ENCODE data around the gene FZD1.

FZD1 gene

DNA sequence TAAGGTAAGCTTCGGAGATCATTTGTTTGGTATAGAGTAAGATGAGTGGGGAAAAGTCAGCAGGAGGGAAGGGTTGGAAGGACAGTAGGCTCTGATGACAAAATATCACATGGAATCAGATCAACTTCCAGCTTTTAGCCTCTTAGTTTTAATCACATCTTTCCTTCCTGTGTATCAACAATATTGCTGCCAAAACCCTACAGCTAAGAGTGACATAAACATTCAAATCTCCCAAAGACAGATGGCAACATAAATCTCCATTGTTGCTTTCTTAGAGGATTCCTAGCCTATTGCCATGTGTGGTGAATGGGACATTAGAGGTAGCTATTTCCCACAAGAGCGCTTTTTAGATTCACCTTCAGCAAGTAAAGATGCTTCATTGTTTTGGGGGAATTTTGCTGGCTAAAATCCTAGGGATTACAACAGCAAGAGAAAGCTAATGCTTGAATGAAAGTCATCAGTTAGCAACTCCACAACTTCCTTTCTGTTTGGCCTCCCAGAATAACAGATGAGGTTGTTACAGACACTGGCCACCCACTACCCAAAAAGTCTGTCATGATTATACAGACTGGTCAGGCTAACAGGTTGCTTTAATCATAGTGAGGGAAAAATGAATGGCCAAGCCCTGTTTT lies 35.2 kb upstream of the FZD1 start:
- H3K9me3 ChIP-seq (ENCODE audit: insufficient read depth, low read length, severe bottlenecking): no peaks in the 10 kb centered on the region
- H3K4me1 ChIP-seq (ENCODE audit: insufficient read depth, low read length): no peaks in the 10 kb centered on the region
- DNase-seq (no peak), ATAC-seq (ENCODE audit: insufficient read depth, low read depth) (no peak)
- no peaks in the 10 kb centered on the region for H3K36me3 ChIP-seq (ENCODE audit: insufficient read depth, low read length)
- no peak overlapping the region for H3K4me3 ChIP-seq (ENCODE audit: low read depth in 1 of 2, low read length in 2 of 2)
- H2AFZ ChIP-seq (ENCODE audit: low read depth, low read length): no peak overlapping the region
- TF ChIP-seq, protein P1, sequence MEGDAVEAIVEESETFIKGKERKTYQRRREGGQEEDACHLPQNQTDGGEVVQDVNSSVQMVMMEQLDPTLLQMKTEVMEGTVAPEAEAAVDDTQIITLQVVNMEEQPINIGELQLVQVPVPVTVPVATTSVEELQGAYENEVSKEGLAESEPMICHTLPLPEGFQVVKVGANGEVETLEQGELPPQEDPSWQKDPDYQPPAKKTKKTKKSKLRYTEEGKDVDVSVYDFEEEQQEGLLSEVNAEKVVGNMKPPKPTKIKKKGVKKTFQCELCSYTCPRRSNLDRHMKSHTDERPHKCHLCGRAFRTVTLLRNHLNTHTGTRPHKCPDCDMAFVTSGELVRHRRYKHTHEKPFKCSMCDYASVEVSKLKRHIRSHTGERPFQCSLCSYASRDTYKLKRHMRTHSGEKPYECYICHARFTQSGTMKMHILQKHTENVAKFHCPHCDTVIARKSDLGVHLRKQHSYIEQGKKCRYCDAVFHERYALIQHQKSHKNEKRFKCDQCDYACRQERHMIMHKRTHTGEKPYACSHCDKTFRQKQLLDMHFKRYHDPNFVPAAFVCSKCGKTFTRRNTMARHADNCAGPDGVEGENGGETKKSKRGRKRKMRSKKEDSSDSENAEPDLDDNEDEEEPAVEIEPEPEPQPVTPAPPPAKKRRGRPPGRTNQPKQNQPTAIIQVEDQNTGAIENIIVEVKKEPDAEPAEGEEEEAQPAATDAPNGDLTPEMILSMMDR (IDR thresholded peaks at IDR 0.05; ENCODE audit: borderline replicate concordance, extremely low read depth, low read length, poor library complexity, severe bottlenecking): no peak
- TF ChIP-seq EZH2 (IDR thresholded peaks at IDR 0.05; ENCODE audit: borderline replicate concordance, low read depth, low read length, severe bottlenecking): no peak
- H3K27me3 ChIP-seq (ENCODE audit: insufficient read depth, low read length, poor library complexity): no peaks in the 10 kb centered on the region
- no peak overlapping the region for H3K9ac ChIP-seq (ENCODE audit: low read depth, low read length)
- H3K27ac ChIP-seq (ENCODE audit: low read length): no peak overlapping the region
- H3K79me2 ChIP-seq (ENCODE audit: insufficient read depth, low read length): no peaks in the 10 kb centered on the region
- no peak overlapping the region for H3K4me2 ChIP-seq (ENCODE audit: insufficient read depth, low read length)
- H4K20me1 ChIP-seq (ENCODE audit: insufficient read depth, low read length): no peaks in the 10 kb centered on the region

DNA sequence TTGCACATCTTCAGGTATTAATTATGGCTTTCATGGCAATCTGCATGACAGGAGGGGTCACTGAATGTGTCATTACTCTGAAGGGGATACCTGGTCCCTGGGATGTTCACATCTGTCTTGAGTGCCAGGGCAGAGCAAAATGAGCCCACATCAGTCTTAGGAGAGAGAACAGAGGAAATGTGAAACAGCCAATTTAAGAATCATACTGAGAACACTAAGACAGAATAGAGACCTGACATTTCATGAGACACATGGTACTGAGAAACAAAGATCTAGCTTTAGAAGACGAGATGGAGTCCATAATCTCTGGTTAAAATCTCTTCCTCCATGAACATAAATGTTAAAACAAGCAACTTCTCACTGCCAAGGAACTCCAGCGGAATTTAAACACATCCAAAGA lies 34.1 kb upstream of the FZD1 start:
- no peaks in the 10 kb centered on the region for H3K4me1 ChIP-seq (ENCODE audit: insufficient read depth, low read length)
- no peak overlapping the region for H3K4me2 ChIP-seq (ENCODE audit: insufficient read depth, low read length)
- H3K9me3 ChIP-seq (ENCODE audit: insufficient read depth, low read length, severe bottlenecking): no peaks in the 10 kb centered on the region
- peaks cover 2% of the 10 kb centered on the region for H3K27me3 ChIP-seq (ENCODE audit: insufficient read depth, low read length, poor library complexity)
- H3K4me3 ChIP-seq (ENCODE audit: low read depth in 1 of 2, low read length in 2 of 2): no peak overlapping the region
- no peak overlapping the region for H3K9ac ChIP-seq (ENCODE audit: low read depth, low read length)
- ATAC-seq (ENCODE audit: insufficient read depth, low read depth) (no peak), DNase-seq (no peak)
- no peak overlapping the region for H2AFZ ChIP-seq (ENCODE audit: low read depth, low read length)
- no peaks in the 10 kb centered on the region for H3K79me2 ChIP-seq (ENCODE audit: insufficient read depth, low read length)
- H3K36me3 ChIP-seq (ENCODE audit: insufficient read depth, low read length): no peaks in the 10 kb centered on the region
- no peaks in the 10 kb centered on the region for H4K20me1 ChIP-seq (ENCODE audit: insufficient read depth, low read length)
- TF ChIP-seq, protein P1 (IDR thresholded peaks at IDR 0.05; ENCODE audit: borderline replicate concordance, extremely low read depth, low read length, poor library complexity, severe bottlenecking): no peak
- no peak for TF ChIP-seq EZH2 (IDR thresholded peaks at IDR 0.05; ENCODE audit: borderline replicate concordance, low read depth, low read length, severe bottlenecking)
- H3K27ac ChIP-seq (ENCODE audit: low read length): no peak overlapping the region

DNA sequence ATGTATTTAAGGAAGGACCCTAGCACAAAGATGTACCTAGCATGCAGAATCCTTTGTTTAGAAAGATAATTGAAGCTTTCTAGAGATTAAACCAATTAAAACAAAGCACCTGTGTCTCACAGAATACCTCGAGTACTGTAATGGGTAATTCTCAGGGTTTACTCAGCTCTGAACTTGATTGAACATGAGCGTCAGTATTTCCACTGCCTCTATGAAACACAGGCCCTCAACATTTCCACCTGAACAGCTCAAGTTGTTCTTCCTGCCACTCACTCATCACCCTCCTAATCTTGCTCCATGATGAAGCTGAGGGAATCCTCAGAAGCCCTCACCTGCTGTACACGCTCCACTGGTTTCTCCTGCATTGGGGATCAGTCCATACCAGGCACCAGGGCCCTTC lies 33.7 kb upstream of the FZD1 start:
- Histone ChIP-seq H3K9ac (ENCODE audit: low read depth, low read length) (no peak overlapping the region), H3K27ac (ENCODE audit: low read length) (no peak overlapping the region), H3K4me2 (ENCODE audit: insufficient read depth, low read length) (no peak overlapping the region), H3K9me3 (ENCODE audit: insufficient read depth, low read length, severe bottlenecking) (no peaks in the 10 kb centered on the region), H3K36me3 (ENCODE audit: insufficient read depth, low read length) (no peaks in the 10 kb centered on the region), H2AFZ (ENCODE audit: low read depth, low read length) (no peak overlapping the region), H3K27me3 (ENCODE audit: insufficient read depth, low read length, poor library complexity) (peaks cover 2% of the 10 kb centered on the region), H3K4me3 (ENCODE audit: low read depth in 1 of 2, low read length in 2 of 2) (no peak overlapping the region), H4K20me1 (ENCODE audit: insufficient read depth, low read length) (no peaks in the 10 kb centered on the region), H3K79me2 (ENCODE audit: insufficient read depth, low read length) (no peaks in the 10 kb centered on the region), H3K4me1 (ENCODE audit: insufficient read depth, low read length) (no peaks in the 10 kb centered on the region)
- DNase-seq (no peak), ATAC-seq (ENCODE audit: insufficient read depth, low read depth) (no peak)
- TF ChIP-seq, protein P1 (IDR thresholded peaks at IDR 0.05; ENCODE audit: borderline replicate concordance, extremely low read depth, low read length, poor library complexity, severe bottlenecking): no peak

DNA sequence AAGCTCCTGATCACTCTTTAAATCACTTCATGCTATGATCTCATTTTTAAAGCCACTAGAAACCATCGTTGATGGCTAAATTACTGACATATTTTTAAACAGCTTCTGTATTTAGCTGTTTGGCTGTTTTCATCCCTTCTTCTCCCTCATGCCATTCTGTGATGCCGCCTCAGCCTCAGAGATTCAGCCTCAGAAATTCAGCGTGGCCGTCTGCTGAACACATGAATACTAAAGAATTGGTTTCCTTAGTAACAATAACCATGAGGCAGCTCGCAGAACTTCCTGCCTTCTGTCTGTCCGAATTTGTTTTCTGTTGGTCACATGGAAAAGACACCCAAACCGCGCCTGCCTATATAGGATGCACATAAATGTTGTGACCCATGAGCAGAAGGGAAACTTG lies 31.0 kb upstream of the FZD1 start:
- no peak for ATAC-seq (ENCODE audit: insufficient read depth, low read depth)

More for the DNA sequence above, 31.0 kb upstream of the FZD1 start:
- H3K4me1 ChIP-seq (ENCODE audit: insufficient read depth, low read length): no peaks in the 10 kb centered on the region
- no peaks in the 10 kb centered on the region for H3K79me2 ChIP-seq (ENCODE audit: insufficient read depth, low read length)
- H3K27ac ChIP-seq (ENCODE audit: low read length): no peak overlapping the region
- H3K4me2 ChIP-seq (ENCODE audit: insufficient read depth, low read length): no peak overlapping the region
- H2AFZ ChIP-seq (ENCODE audit: low read depth, low read length): no peak overlapping the region
- no peak for DNase-seq
- H3K9ac ChIP-seq (ENCODE audit: low read depth, low read length): no peak overlapping the region
- no peak overlapping the region for H3K4me3 ChIP-seq (ENCODE audit: low read depth in 1 of 2, low read length in 2 of 2)
- no peaks in the 10 kb centered on the region for H3K36me3 ChIP-seq (ENCODE audit: insufficient read depth, low read length)
- peaks cover 10% of the 10 kb centered on the region for H3K27me3 ChIP-seq (ENCODE audit: insufficient read depth, low read length, poor library complexity)
- TF ChIP-seq, protein P1 (IDR thresholded peaks at IDR 0.05; ENCODE audit: borderline replicate concordance, extremely low read depth, low read length, poor library complexity, severe bottlenecking): no peak
- TF ChIP-seq EZH2 (IDR thresholded peaks at IDR 0.05; ENCODE audit: borderline replicate concordance, low read depth, low read length, severe bottlenecking): no peak
- no peaks in the 10 kb centered on the region for H3K9me3 ChIP-seq (ENCODE audit: insufficient read depth, low read length, severe bottlenecking)
- no peaks in the 10 kb centered on the region for H4K20me1 ChIP-seq (ENCODE audit: insufficient read depth, low read length)
